Liver (tissue), 9 donors: ENCODE data around the gene NDUFA13. TPM values are rescaled to one million over a fixed set of nuclear protein-coding genes. Genes with fewer than 3 reads are reported as not detected.

ENCODE experiments used
- DNase-seq: peaks from one replicate; pipeline ENCODE4 v3.0.0-alpha.2; 2017; ENCODE audit warnings: low spot score
- H3K27ac ChIP-seq, 2 donors: one replicate each; pipeline ENCODE4 v1.7.0; 2013; ENCODE audit warnings: inconsistent platforms in 2 of 2, low read length in 2 of 2, control low read depth in 1 of 2, low read depth in 1 of 2, mild to moderate bottlenecking in 1 of 2
- H3K27me3 ChIP-seq, 4 donors: one replicate each; pipeline versions ENCODE4 v1.6.1 to v1.7.0; 2013; ENCODE audit warnings: low read length in 3 of 4, inconsistent platforms in 1 of 4, mild to moderate bottlenecking in 1 of 4, moderate library complexity in 1 of 4; ENCODE audit not compliant: control insufficient read depth in 4 of 4, insufficient read depth in 4 of 4
- H3K36me3 ChIP-seq, 4 donors: one replicate each; pipeline versions ENCODE4 v1.6.1 to v1.7.0; 2013; ENCODE audit warnings: low read length in 3 of 4, mild to moderate bottlenecking in 3 of 4, low read depth in 1 of 4, moderate library complexity in 1 of 4; ENCODE audit not compliant: control insufficient read depth in 4 of 4, insufficient read depth in 3 of 4
- H3K4me1 ChIP-seq, 4 donors: one replicate each; pipeline versions ENCODE4 v1.6.1 to v1.7.0; 2013; ENCODE audit warnings: low read length in 3 of 4, mild to moderate bottlenecking in 3 of 4, moderate library complexity in 1 of 4; ENCODE audit not compliant: control insufficient read depth in 4 of 4, insufficient read depth in 4 of 4
- H3K4me3 ChIP-seq, 3 donors: one replicate each; pipeline versions ENCODE4 v1.6.1 to v1.7.0; 2013; ENCODE audit warnings: low read length in 3 of 3, control low read depth in 1 of 3, low read depth in 1 of 3, mild to moderate bottlenecking in 1 of 3
- H3K9ac ChIP-seq, 2 donors: one replicate each; pipeline ENCODE4 v1.7.0; 2013; ENCODE audit warnings: low read length in 2 of 2, mild to moderate bottlenecking in 2 of 2, moderate library complexity in 2 of 2, control low read depth in 1 of 2, low read depth in 1 of 2
- H3K9me3 ChIP-seq, 4 donors: one replicate each; pipeline versions ENCODE4 v1.6.1 to v1.7.0; 2013; ENCODE audit warnings: low read length in 3 of 4; ENCODE audit not compliant: control insufficient read depth in 4 of 4
- ATF3 ChIP-seq: IDR thresholded peaks from 2 replicates; pipeline ENCODE4 v1.6.1; 2016; ENCODE audit warnings: antibody characterized with exemption
- CTCF ChIP-seq: fragments of 150-350 bp; IDR thresholded peaks from 2 replicates; pipeline ENCODE4 v1.5.1; 2017; ENCODE audit warnings: improper control_type of control experiment, low read depth, low read length; ENCODE audit not compliant: missing input control
- EGR1 ChIP-seq, 2 donors: IDR thresholded peaks; 2 replicates each; pipeline ENCODE4 v1.6.1; 2016 to 2018; ENCODE audit warnings: antibody characterized with exemption in 2 of 2, low read depth in 2 of 2
- FOXA1 ChIP-seq: IDR thresholded peaks from 2 replicates; pipeline ENCODE4 v1.6.1; 2016; ENCODE audit warnings: antibody characterized with exemption
- FOXA2 ChIP-seq: IDR thresholded peaks from 2 replicates; pipeline ENCODE4 v1.6.1; 2016; ENCODE audit warnings: antibody characterized with exemption
- GABPA ChIP-seq, 2 donors: IDR thresholded peaks in 1 of 2; conservative IDR thresholded peaks in 1 of 2; 2 replicates each; pipeline ENCODE4 v1.6.1; 2016; ENCODE audit warnings: antibody characterized with exemption in 2 of 2, mild to moderate bottlenecking in 1 of 2, moderate library complexity in 1 of 2
- HNF4A ChIP-seq, 2 donors: conservative IDR thresholded peaks; 2 replicates each; pipeline ENCODE4 v1.6.1; 2016; ENCODE audit warnings: antibody characterized with exemption in 2 of 2, mild to moderate bottlenecking in 2 of 2
- HNF4G ChIP-seq: IDR thresholded peaks from 2 replicates; pipeline ENCODE4 v1.6.1; 2016; ENCODE audit warnings: antibody characterized with exemption
- JUND ChIP-seq, 2 donors: IDR thresholded peaks; 2 replicates each; pipeline ENCODE4 v1.6.1; 2016; ENCODE audit warnings: antibody characterized with exemption in 2 of 2
- MAX ChIP-seq: IDR thresholded peaks from 2 replicates; pipeline ENCODE4 v1.6.1; 2016; ENCODE audit warnings: antibody characterized with exemption
- NR2F2 ChIP-seq: IDR thresholded peaks from 2 replicates; pipeline ENCODE4 v1.6.1; 2016; ENCODE audit warnings: antibody characterized with exemption
- RAD21 ChIP-seq, 2 donors: IDR thresholded peaks; 2 replicates each; pipeline ENCODE4 v1.6.1; 2016; ENCODE audit warnings: antibody characterized with exemption in 2 of 2, mild to moderate bottlenecking in 2 of 2
- REST ChIP-seq: IDR thresholded peaks from 2 replicates; pipeline ENCODE4 v1.6.1; 2016; ENCODE audit warnings: antibody characterized with exemption, mild to moderate bottlenecking
- RXRA ChIP-seq, 2 donors: IDR thresholded peaks; 2 replicates each; pipeline ENCODE4 v1.6.1; 2017 to 2018; ENCODE audit warnings: antibody characterized with exemption in 2 of 2, mild to moderate bottlenecking in 1 of 2
- SP1 ChIP-seq: IDR thresholded peaks from 2 replicates; pipeline ENCODE4 v1.6.1; 2018; ENCODE audit warnings: antibody characterized with exemption, mild to moderate bottlenecking
- TAF1 ChIP-seq: conservative IDR thresholded peaks from 2 replicates; pipeline ENCODE4 v1.6.1; 2016; ENCODE audit warnings: antibody characterized with exemption, mild to moderate bottlenecking
- YY1 ChIP-seq: IDR thresholded peaks from 2 replicates; pipeline ENCODE4 v1.6.1; 2016; ENCODE audit warnings: antibody characterized with exemption, mild to moderate bottlenecking
- ZBTB33 ChIP-seq: IDR thresholded peaks from 2 replicates; pipeline ENCODE4 v1.6.1; 2016; ENCODE audit warnings: antibody characterized with exemption
- WGBS: extraction: QIAGEN DNeasy Blood & Tissue Kit; methylation state at CpG from one replicate; pipeline ENCODE4 v1.1.7; 2013; 5-methylcytosine and 5-hydroxymethylcytosine counted together
- polyA plus RNA-seq, 2 donors: library from polyadenylated mRNA; stranded (reverse) in 1 of 2; unstranded in 1 of 2; fragments of 200-250 nt in 1 of 2; fragments of >200 nt in 1 of 2; fragmentation: Nextera tagmentation in 1 of 2; extraction: Ambion mirVana in 1 of 2; gene quantifications; one replicate each; pipeline versions ENCODE4 v1.2.1 to v1.2.3, GENCODE V29; 2013 to 2015
- total RNA-seq, 2 donors: library from RNA; depleted of rRNA; stranded (reverse); fragments of >200 nt; gene quantifications; one replicate each; pipeline ENCODE4 v1.2.3, GENCODE V29; 2014
- donor health status: healthy.
- donor health status: healthy.
- donor health status: healthy.
- donor health status: healthy.
- donor health status: healthy.

The NDUFA13 gene
- total and polyA plus RNA-seq, 4 donors, result 45.3 to 239 (median 130) TPM

GRCh38 chr19:19508217-19508616 lies 7.8 kb upstream of the NDUFA13 start:
- TF ChIP-seq RAD21 (IDR thresholded peaks at IDR 0.05) (no peak), EGR1 (IDR thresholded peaks at IDR 0.05; ENCODE audit: low read depth in 2 of 2) (no peak), GABPA (IDR thresholded peaks at IDR 0.05 in 1 of 2, conservative IDR thresholded peaks at IDR 0.05 in 1 of 2) (no peak), FOXA2 (no peak), ZBTB33 (no peak), JUND (IDR thresholded peaks at IDR 0.05) (no peak), REST (no peak), CTCF (no peak), HNF4A (conservative IDR thresholded peaks at IDR 0.05) (no peak), MAX (no peak), YY1 (no peak), RXRA (IDR thresholded peaks at IDR 0.05) (no peak), HNF4G (no peak), ATF3 (no peak), FOXA1 (no peak), TAF1 (no peak), NR2F2 (no peak), SP1 (no peak)
- H3K9ac ChIP-seq, result no peak overlapping the region

More at GRCh38 chr19:19508217-19508616, 7.8 kb upstream of the NDUFA13 start:
- Histone ChIP-seq H3K27ac (no peak overlapping the region), H3K4me3 (no peak overlapping the region), H3K36me3 (peaks cover 9 to 39% (median 12%) of the 10 kb centered on the region in 4 donors), H3K4me1 (no peaks in the 10 kb centered on the region), H3K27me3 (no peaks in the 10 kb centered on the region), H3K9me3 (no peaks in the 10 kb centered on the region)
- WGBS, result 80% methylated on average over 11 of the region's 11 CpGs
- no peak for DNase-seq
